GM18868 (cell line): ENCODE data around the gene KDM4E.
"Not testable (repeated sequence)": the region's sequence is repeated elsewhere in the genome, so short reads cannot be mapped to it uniquely, and the experiment has no call there.

ENCODE experiments used
- ATAC-seq: cut with Tn5 transposase; IDR thresholded peaks from one replicate; pipeline ENCODE4 v1.9.1; 2021; ENCODE audit warnings: mild to moderate bottlenecking, moderate library complexity; ENCODE audit not compliant: unreplicated experiment

Gene KDM4E

DNA sequence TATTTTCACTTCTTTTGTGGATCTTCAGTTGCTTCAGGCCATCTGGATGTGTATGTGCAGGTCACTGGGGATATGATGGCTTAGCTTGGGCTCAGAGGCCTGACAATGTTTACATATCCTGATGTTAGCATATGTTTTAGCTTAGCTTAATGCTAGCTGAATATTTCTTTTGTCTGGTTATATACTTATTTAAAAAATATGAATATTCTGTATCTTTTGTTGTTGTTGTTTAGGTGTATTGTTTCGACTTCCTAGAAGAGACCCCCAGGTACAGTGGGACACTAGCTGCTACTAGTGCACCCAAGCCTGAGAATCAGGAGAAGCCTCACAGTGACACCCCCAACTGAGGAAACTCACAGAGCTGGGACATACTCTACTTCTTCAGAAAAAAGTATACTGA, at the start of gene KDM4E:
KDM4E (plus strand) TSS at position 301 of the 400 bp plus-strand sequence. CDS start 300 bp downstream, outside the sequence.
- no peak for ATAC-seq

DNA sequence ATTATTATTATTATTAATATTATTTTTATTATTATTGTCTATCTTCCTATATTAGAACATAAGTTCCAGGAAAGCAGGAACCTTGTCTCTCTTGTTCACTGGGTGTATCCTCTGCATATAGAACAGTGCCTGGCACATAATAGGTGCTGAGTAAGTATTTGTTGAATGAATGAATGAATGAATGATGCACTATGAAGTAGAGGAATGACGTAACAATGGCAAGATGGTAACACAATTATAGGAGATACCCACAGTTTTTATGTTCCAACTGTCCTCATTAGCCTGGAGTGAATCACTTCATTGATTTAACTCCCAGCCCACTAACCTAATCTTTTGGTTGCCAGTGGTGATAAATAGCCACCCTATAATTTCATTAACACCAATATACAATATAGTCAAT, 49.5 kb upstream of the KDM4E start:
- ATAC-seq, result no peak

GRCh38 chr11:94987378-94987777, 37.7 kb upstream of the KDM4E start:
- ATAC-seq, result no peak

DNA sequence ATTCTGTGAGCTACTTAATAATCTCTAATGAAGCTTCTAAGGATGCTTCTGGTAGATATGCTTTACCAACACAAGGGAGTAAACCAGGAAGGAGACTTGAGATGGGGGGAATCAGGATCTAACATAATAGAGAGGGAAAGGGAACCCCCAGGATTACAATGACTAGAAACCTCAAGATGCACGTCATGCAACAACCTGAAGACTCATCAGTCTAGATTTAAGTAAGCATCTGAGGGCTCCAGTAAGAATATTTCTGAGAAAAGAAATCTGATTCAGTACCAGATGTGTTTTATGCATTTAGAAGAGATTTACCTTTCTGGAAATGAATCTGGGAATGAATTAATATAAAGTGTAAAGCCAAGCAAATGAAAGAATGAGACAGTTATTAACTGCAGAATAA, 36.3 kb upstream of the KDM4E start:
- ATAC-seq, result no peak

DNA sequence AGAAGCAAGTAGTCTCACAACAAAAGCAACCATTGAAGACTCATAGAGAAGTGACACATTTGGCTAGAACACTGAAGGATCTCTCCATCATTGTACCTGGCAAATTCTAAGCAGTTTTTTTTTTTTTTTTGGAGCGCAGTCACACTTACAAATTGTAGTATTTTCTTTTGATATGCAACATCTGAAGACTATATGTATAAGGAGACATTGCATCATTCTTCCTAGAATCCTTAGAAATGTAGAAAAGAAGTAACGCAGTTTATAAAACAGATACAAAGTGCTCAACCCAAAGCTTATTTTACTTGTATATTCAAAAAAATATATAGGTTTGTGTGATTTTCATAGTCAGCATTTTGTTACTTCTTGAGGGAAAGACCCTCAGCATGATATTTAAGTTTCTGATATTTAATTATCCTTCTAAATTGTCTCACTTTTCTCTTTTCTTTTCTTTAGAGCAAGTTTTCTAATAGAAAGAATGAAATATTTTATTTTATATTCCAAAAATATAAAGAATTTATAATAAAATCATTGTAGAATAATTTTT, 31.6 kb upstream of the KDM4E start:
- ATAC-seq, result no peak

- ATAC-seq, result no peak
Observed at GRCh38 chr11:94997437-94997836, 27.6 kb upstream of the KDM4E start.

DNA sequence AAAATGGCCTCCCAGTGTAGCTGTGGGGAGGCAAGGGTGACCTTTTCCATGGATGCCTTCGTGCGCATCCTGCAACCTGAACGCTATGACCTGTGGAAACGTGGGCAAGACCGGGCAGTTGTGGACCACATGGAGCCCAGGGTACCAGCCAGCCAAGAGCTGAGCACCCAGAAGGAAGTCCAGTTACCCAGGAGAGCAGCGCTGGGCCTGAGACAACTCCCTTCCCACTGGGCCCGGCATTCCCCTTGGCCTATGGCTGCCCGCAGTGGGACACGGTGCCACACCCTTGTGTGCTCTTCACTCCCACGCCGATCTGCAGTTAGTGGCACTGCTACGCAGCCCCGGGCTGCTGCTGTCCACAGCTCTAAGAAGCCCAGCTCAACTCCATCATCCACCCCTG, 26.8 kb upstream of the KDM4E start:
- no peak for ATAC-seq

GRCh38 chr11:95003716-95004115, 21.3 kb upstream of the KDM4E start:
- ATAC-seq, result no peak

- ATAC-seq, result no peak
Observed at GRCh38 chr11:95005642-95006041, 19.4 kb upstream of the KDM4E start.

DNA sequence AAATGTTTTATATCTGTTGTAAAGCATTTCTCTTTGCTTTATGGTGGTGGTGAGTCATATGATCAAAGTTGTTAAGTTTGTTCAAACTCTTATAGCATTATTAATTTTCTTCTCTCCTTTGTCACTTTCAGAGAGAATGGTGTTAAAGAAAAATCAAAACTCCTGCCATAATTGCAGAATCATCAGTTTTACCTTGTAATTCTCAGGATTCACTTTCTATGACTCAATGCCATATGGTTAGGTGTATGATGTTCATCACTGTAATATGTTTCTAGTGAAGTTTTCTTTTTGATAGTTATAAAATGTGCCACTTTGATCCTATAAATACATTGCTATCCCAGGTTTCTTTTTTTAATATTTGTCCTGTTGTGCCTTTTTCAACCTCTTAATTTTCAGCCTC, 13.7 kb upstream of the KDM4E start:
- ATAC-seq, result no peak

DNA sequence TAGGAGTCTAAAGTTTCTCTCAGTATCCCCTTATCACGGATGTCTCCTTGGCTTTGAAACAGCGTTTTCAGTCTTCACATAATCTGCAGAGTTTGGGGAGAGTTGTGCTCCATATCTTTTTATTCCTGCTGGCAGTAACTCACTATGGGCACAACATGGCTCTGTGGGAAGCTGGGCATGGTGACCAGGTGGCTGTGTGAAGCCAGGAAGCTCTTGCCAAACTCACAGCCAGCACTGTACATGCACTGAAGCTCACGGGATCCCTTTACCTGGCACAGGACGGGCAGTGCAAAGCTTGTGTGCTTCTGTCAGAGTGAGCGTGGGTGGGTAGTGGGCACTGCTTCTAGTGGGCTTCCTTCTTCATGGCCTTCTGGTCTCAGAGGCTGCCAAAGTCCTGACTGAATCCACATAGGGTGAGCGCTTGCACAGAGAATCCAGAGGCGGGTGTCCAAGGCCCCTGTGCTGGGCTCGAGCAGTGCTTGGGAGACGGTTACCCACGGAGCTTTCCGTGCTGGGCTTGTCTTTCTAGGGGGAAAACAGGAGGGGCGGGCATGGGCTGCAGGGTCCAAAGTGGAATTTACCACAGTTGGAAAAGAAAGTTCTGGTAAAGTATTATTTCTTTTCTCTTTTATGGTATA, 10.8 kb upstream of the KDM4E start:
- ATAC-seq, result no peak

DNA sequence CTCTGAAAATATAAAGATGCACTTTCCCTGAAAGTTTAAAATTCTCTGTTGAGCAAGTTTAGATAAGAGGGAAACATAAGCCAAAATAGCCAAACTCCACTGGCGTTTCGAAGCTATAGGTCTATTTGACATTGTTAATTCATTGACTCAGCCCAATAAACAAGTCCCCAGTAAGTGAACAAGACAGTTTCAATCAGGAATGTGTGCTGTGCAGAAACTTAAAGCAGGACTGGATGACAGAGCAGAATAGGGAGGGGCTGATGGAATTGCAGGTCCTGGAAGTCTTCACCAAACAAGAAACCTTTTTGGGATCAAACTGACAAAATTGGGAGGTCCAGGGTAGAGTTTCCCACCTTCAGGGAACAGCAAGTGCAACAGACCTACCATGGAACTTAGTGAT, 8.9 kb upstream of the KDM4E start:
- ATAC-seq, result no peak

GRCh38 chr11:95021468-95021867, 3.6 kb upstream of the KDM4E start:
- ATAC-seq, result not testable (repeated sequence)

GRCh38 chr11:95025594-95025993, 536 bp downstream of the KDM4E start:
- ATAC-seq, result not testable (repeated sequence)

GRCh38 chr11:95028357-95028756, 3.3 kb downstream of the KDM4E start:
- no peak for ATAC-seq

GRCh38 chr11:95033051-95033450, 8.0 kb downstream of the KDM4E start:
- ATAC-seq, result no peak

DNA sequence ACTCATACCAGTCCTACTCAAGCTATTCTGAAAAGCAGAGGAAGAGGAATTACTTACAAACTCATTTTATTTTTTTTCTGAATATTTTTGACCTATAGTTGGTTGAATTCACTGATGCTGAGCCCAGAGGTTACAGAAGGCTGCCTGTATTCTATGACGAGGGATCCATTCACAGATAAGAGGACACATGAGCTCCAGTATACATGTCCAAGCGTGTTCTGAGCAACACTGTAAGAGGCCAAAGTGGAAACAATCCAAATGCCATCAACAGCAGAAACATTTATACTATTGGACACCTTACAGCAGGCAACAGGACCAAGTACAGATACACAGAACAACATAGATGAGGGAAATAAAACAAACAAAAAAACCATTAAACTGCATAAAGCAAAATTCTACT, 10.3 kb downstream of the KDM4E start:
- ATAC-seq, result no peak

DNA sequence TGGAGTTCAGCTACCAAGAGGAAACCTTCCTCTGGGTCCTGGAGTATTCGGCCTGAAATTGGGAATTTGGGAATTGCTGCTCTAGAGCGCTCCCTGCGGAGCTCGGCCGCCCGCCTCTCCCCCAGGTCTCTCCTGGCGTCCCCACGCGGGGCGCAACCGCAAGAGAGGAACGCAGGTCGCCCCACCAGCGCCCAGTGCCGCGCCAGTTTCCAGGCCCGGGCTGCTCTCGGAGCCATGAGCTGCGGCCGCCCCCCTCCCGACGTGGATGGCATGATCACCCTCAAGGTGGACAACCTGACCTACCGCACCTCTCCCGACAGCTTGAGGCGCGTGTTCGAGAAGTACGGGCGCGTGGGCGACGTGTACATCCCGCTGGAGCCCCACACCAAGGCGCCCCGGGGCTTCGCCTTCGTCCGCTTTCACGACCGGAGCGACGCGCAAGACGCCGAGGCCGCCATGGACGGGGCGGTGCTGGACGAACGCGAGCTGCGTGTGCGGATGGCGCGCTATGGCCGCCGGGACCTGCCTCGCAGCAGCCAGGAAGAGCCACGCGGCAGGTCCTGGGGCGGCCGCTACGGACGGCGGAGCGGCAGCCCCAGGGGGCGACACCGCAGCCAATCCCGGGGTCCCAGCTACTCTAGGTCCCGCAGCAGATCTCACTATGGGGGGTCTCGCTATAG, 12.4 kb downstream of the KDM4E start:
- not testable (repeated sequence) for ATAC-seq

DNA sequence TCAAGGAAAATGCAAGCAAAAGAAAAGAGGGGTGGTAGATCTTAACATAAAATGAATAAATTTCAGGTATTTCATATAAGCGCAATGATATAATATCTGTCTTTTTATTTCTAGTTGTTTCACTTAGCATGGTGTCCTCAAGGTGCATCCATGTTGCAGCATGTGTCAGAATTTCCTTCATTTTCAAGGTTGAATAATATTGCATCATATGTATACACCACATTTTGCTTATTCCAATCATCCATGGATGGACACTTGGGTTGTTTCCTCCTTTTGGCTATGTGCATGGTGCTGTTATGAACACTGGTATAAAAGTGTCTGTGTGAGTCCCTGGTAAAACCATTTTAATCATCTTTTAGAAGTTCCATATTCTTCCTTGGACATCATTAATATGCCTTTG, 17.2 kb downstream of the KDM4E start:
- no peak for ATAC-seq

GRCh38 chr11:95042906-95043305, 17.8 kb downstream of the KDM4E start:
- no peak for ATAC-seq

GRCh38 chr11:95044010-95044409, 19.0 kb downstream of the KDM4E start:
- no peak for ATAC-seq

- no peak for ATAC-seq
Observed at GRCh38 chr11:95045812-95046211, 20.8 kb downstream of the KDM4E start.
